Naive thymus-derived CD8-positive, alpha-beta T cell (primary cell): Measurements from ENCODE around the gene TMEM250. TPM values are rescaled to one million over a fixed set of nuclear protein-coding genes. Genes with fewer than 3 reads are reported as not detected.

Experiments used
- ATAC-seq, 2 donors: fragments of 150-1000 bp; cut with Tn5 transposase in 1 of 2; sonication (Bioruptor Pico), chemical (Tn5 transposase) in 1 of 2; 1 replicate in 1 of 2; 2 replicates in 1 of 2; pipeline ENCODE4 v1.10.0; 2021; ENCODE audit warnings: mild to moderate bottlenecking in 2 of 2, moderate library complexity in 2 of 2
- POLR2A ChIA-PET: fragments of 350-600 bp; sonication (Branson Sonifier 250); formaldehyde crosslinking; loops from one replicate; lab custom pipeline; 2021; ENCODE audit warnings: antibody characterized with exemption; lab: Charles Lee
- DNase-seq, 10 donors: peaks; one replicate each; pipeline versions ENCODE4 v3.0.0 to v3.0.0-alpha.2; 2020 to 2022
- H3K27ac Mint-ChIP-seq, 10 donors: one replicate each; pipeline ENCODE4 v1.8.0; 2020 to 2022; ENCODE audit warnings: mild to moderate bottlenecking in 10 of 10, mixed read lengths in 10 of 10, moderate library complexity in 4 of 10, inconsistent platforms in 1 of 10
- H3K27me3 Mint-ChIP-seq, 5 donors: one replicate each; pipeline ENCODE4 v1.8.0; 2021 to 2022; ENCODE audit warnings: mixed read lengths in 5 of 5
- H3K36me3 Mint-ChIP-seq, 3 donors: one replicate each; pipeline ENCODE4 v1.8.0; 2020 to 2022; ENCODE audit warnings: mixed read lengths in 3 of 3, mild to moderate bottlenecking in 2 of 3, inconsistent platforms in 1 of 3
- H3K4me1 Mint-ChIP-seq, 4 donors: one replicate each; pipeline ENCODE4 v1.8.0; 2021 to 2022; ENCODE audit warnings: mixed read lengths in 4 of 4
- H3K4me3 Mint-ChIP-seq, 10 donors: one replicate each; pipeline ENCODE4 v1.8.0; 2020 to 2022; ENCODE audit warnings: mild to moderate bottlenecking in 10 of 10, mixed read lengths in 10 of 10, moderate library complexity in 6 of 10, inconsistent platforms in 1 of 10
- H3K9me3 Mint-ChIP-seq, 9 donors: one replicate each; pipeline ENCODE4 v1.8.0; 2020 to 2022; ENCODE audit warnings: mixed read lengths in 9 of 9, mild to moderate bottlenecking in 3 of 9, inconsistent platforms in 1 of 9, moderate library complexity in 1 of 9
- polyA plus RNA-seq, 3 donors: library from polyadenylated mRNA; unstranded; fragments of 300-500 nt; fragmentation: Illumina TruSeq; gene quantifications; one replicate each; pipeline ENCODE4 v1.2.3, GENCODE V29; 2021
- total RNA-seq, 8 experiments: library from RNA in 2 of 8; stranded (reverse) in 2 of 8; gene quantifications; one replicate each; pipeline ENCODE4 v1.2.3 and lab custom pipeline; 2021 to 2026

TMEM250 gene
- total and polyA plus RNA-seq, 5 experiments from 2014 or later = 38.1 to 51.7 (median 39.1) TPM

GRCh38 chr9:136093346-136093986 is 25.2 kb downstream of the TMEM250 start:
- H3K36me3 Mint-ChIP-seq = no peaks in the 10 kb centered on the region
- DNase-seq = peak in 2 of 10 donors; percentile 1 to 42
- peaks cover 0 to 2% (median 0%) of the 10 kb centered on the region in 5 donors for H3K27me3 Mint-ChIP-seq
- peak overlapping the region; percentile 63 to 86 (median 79) for H3K4me3 Mint-ChIP-seq
- H3K9me3 Mint-ChIP-seq = no peaks in the 10 kb centered on the region
- H3K27ac Mint-ChIP-seq = peak overlapping the region in 8 of 10 donors; percentile 15 to 85 (median 62)
- POLR2A ChIA-PET = interaction anchor here (1.5 to 6.9 kb wide), 4 partner anchors 11 to 26 kb away, joined by 4 to 78 read pairs (median 40); partner anchors contain the start of gene TMEM250
- ATAC-seq = no peak
- peaks cover 8 to 33% (median 26%) of the 10 kb centered on the region in 4 donors for H3K4me1 Mint-ChIP-seq

GRCh38 chr9:136092741-136093140 is 25.9 kb downstream of the TMEM250 start:
- peak in 1 of 10 donors; percentile 45 for DNase-seq
- Mint-ChIP-seq H3K27me3 (peaks cover 0 to 2% (median 0%) of the 10 kb centered on the region in 5 donors), H3K4me3 (peak overlapping the region; percentile 63 to 86 (median 78)), H3K4me1 (peaks cover 5 to 30% (median 25%) of the 10 kb centered on the region in 4 donors), H3K27ac (peak overlapping the region in 6 of 10 donors; percentile 0 to 82 (median 63)), H3K36me3 (no peaks in the 10 kb centered on the region), H3K9me3 (no peaks in the 10 kb centered on the region)
- ATAC-seq = no peak
- POLR2A ChIA-PET = interaction anchor here (4.3 to 6.9 kb wide), 2 partner anchors 16 to 27 kb away, joined by 55 to 78 read pairs; partner anchors contain the start of gene TMEM250

- Mint-ChIP-seq H3K27ac (peak overlapping the region in 1 of 10 donors; percentile 43), H3K36me3 (no peaks in the 10 kb centered on the region), H3K9me3 (no peaks in the 10 kb centered on the region), H3K4me1 (peaks cover 5 to 30% (median 23%) of the 10 kb centered on the region in 4 donors), H3K4me3 (peak overlapping the region in 2 of 10 donors; percentile 80 to 86), H3K27me3 (peaks cover 0 to 2% (median 0%) of the 10 kb centered on the region in 5 donors)
- no peak for ATAC-seq
- peak in 1 of 10 donors; percentile 40 for DNase-seq
- POLR2A ChIA-PET = no interaction called here
These were observed 26.4 kb downstream of the TMEM250 start for GRCh38 chr9:136092353-136092650.

- ATAC-seq (no peak), DNase-seq (peak in 2 of 10 donors; percentile 1 to 22)
- POLR2A ChIA-PET = interaction anchor here (0.6 kb wide), 1 partner anchor 18 kb away, joined by 3 read pairs; no protein-coding TSS in a partner anchor
- Mint-ChIP-seq H3K27ac (peak overlapping the region in 3 of 10 donors; percentile 4 to 62 (median 60)), H3K27me3 (peaks cover 0 to 2% (median 0%) of the 10 kb centered on the region in 5 donors), H3K4me3 (peak overlapping the region in 5 of 10 donors; percentile 13 to 80 (median 43)), H3K36me3 (no peaks in the 10 kb centered on the region), H3K9me3 (no peaks in the 10 kb centered on the region), H3K4me1 (peaks cover 7 to 33% (median 25%) of the 10 kb centered on the region in 4 donors)
These were observed 26.9 kb downstream of the TMEM250 start for GRCh38 chr9:136091582-136092352.

GRCh38 chr9:136090768-136091581 is 27.7 kb downstream of the TMEM250 start:
- DNase-seq (peak in 1 of 10 donors; percentile 52), ATAC-seq (no peak)
- no peaks in the 10 kb centered on the region for H3K36me3 Mint-ChIP-seq
- H3K27me3 Mint-ChIP-seq = peaks cover 0 to 2% (median 0%) of the 10 kb centered on the region in 5 donors
- POLR2A ChIA-PET = interaction anchor here (0.9 to 3.4 kb wide), 6 partner anchors 10 to 32 kb away, joined by 4 to 24 read pairs (median 6); partner anchors contain the start of gene TMEM250
- H3K9me3 Mint-ChIP-seq = no peaks in the 10 kb centered on the region
- peaks cover 7 to 29% (median 24%) of the 10 kb centered on the region in 4 donors for H3K4me1 Mint-ChIP-seq
- peak overlapping the region in 3 of 10 donors; percentile 4 to 62 (median 60) for H3K27ac Mint-ChIP-seq
- peak overlapping the region in 1 of 10 donors; percentile 58 for H3K4me3 Mint-ChIP-seq

- ATAC-seq (no peak), DNase-seq (peak in 1 of 10 donors; percentile 42)
- Mint-ChIP-seq H3K27ac (peak overlapping the region in 3 of 10 donors; percentile 18 to 40 (median 37)), H3K4me1 (peaks cover 7 to 27% (median 24%) of the 10 kb centered on the region in 4 donors), H3K9me3 (no peaks in the 10 kb centered on the region), H3K36me3 (no peaks in the 10 kb centered on the region), H3K4me3 (peak overlapping the region in 2 of 10 donors; percentile 30 to 38), H3K27me3 (peaks cover 0 to 2% (median 0%) of the 10 kb centered on the region in 5 donors)
- POLR2A ChIA-PET = interaction anchor here (0.6 to 3.4 kb wide), 7 partner anchors 11 to 123 kb away, joined by 3 to 24 read pairs (median 5); partner anchors contain the start of gene TMEM250
These were observed 28.5 kb downstream of the TMEM250 start for GRCh38 chr9:136090056-136090735.

GRCh38 chr9:136089697-136090045 is 29.0 kb downstream of the TMEM250 start:
- DNase-seq = peak in 2 of 10 donors; percentile 46 to 52
- Mint-ChIP-seq H3K9me3 (no peaks in the 10 kb centered on the region), H3K4me1 (peaks cover 8 to 29% (median 26%) of the 10 kb centered on the region in 4 donors), H3K27me3 (peaks cover 0 to 2% (median 0%) of the 10 kb centered on the region in 5 donors), H3K4me3 (peak overlapping the region in 2 of 10 donors; percentile 30 to 38), H3K27ac (peak overlapping the region in 3 of 10 donors; percentile 18 to 40 (median 37)), H3K36me3 (no peaks in the 10 kb centered on the region)
- POLR2A ChIA-PET = interaction anchor here (0.6 to 3.4 kb wide), 6 partner anchors 17 to 122 kb away, joined by 3 to 24 read pairs (median 6); partner anchors contain the start of gene TMEM250
- ATAC-seq = no peak

- peak overlapping the region in 1 of 10 donors; percentile 38 for H3K4me3 Mint-ChIP-seq
- DNase-seq (peak in 1 of 10 donors; percentile 62), ATAC-seq (peak; percentile 23 to 50)
- H3K27ac Mint-ChIP-seq = peak overlapping the region in 2 of 10 donors; percentile 27 to 29
- H3K27me3 Mint-ChIP-seq = peaks cover 0 to 2% (median 0%) of the 10 kb centered on the region in 5 donors
- H3K9me3 Mint-ChIP-seq = no peaks in the 10 kb centered on the region
- no peaks in the 10 kb centered on the region for H3K36me3 Mint-ChIP-seq
- H3K4me1 Mint-ChIP-seq = peaks cover 13 to 35% (median 31%) of the 10 kb centered on the region in 4 donors
- POLR2A ChIA-PET = interaction anchor here (0.6 to 3.4 kb wide), 6 partner anchors 18 to 122 kb away, joined by 3 to 24 read pairs (median 6); partner anchors contain the start of gene TMEM250
These were observed 29.6 kb downstream of the TMEM250 start for GRCh38 chr9:136088939-136089696.

GRCh38 chr9:136088481-136088938 is 30.2 kb downstream of the TMEM250 start:
- Mint-ChIP-seq H3K27ac (peak overlapping the region in 1 of 10 donors; percentile 27), H3K36me3 (no peaks in the 10 kb centered on the region), H3K4me1 (peaks cover 13 to 32% (median 27%) of the 10 kb centered on the region in 4 donors), H3K4me3 (no peak overlapping the region), H3K9me3 (no peaks in the 10 kb centered on the region), H3K27me3 (peaks cover 0 to 2% (median 0%) of the 10 kb centered on the region in 5 donors)
- POLR2A ChIA-PET = interaction anchor here (1.2 to 3.4 kb wide), 2 partner anchors 32 to 35 kb away, joined by 4 to 24 read pairs; no protein-coding TSS in a partner anchor
- ATAC-seq (no peak), DNase-seq (peak in 1 of 10 donors; percentile 56)

GRCh38 chr9:136087741-136088480 is 30.8 kb downstream of the TMEM250 start:
- DNase-seq (peak in 1 of 10 donors; percentile 58), ATAC-seq (no peak)
- H3K4me1 Mint-ChIP-seq = peaks cover 11 to 29% (median 26%) of the 10 kb centered on the region in 4 donors
- no peak overlapping the region for H3K4me3 Mint-ChIP-seq
- peaks cover 0 to under 1% (median 0%) of the 10 kb centered on the region in 5 donors for H3K27me3 Mint-ChIP-seq
- POLR2A ChIA-PET = interaction anchor here (0.9 to 3.4 kb wide), 2 partner anchors 30 to 35 kb away, joined by 3 to 24 read pairs; partner anchors contain the start of gene TMEM250
- no peak overlapping the region for H3K27ac Mint-ChIP-seq
- no peaks in the 10 kb centered on the region for H3K9me3 Mint-ChIP-seq
- peaks cover 0 to under 1% (median 0%) of the 10 kb centered on the region in 3 donors for H3K36me3 Mint-ChIP-seq
